ENCODE measurements around the gene LRMDA.

DNA sequence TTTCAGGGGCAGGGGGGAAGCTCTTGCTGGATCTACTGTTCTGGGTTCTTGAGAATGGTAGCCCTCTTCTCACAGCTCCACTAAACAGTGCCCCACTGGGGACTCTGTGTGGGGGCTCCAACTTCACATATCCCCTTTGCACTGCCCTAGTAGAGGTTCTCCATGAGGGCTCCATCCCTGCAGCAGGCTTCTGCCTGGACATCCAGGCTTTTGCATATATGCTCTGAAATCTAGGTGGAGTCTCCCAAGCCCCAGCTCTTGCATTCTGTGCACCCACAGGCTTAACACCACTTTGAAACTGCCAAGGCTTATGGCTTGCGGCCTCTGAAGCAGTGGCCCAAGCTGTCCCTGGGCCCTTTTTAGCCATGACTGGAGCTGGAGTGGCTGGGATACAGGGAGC lies 150.7 kb downstream of the LRMDA start:
- TF ChIP-seq, protein P1, sequence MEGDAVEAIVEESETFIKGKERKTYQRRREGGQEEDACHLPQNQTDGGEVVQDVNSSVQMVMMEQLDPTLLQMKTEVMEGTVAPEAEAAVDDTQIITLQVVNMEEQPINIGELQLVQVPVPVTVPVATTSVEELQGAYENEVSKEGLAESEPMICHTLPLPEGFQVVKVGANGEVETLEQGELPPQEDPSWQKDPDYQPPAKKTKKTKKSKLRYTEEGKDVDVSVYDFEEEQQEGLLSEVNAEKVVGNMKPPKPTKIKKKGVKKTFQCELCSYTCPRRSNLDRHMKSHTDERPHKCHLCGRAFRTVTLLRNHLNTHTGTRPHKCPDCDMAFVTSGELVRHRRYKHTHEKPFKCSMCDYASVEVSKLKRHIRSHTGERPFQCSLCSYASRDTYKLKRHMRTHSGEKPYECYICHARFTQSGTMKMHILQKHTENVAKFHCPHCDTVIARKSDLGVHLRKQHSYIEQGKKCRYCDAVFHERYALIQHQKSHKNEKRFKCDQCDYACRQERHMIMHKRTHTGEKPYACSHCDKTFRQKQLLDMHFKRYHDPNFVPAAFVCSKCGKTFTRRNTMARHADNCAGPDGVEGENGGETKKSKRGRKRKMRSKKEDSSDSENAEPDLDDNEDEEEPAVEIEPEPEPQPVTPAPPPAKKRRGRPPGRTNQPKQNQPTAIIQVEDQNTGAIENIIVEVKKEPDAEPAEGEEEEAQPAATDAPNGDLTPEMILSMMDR (conservative IDR thresholded peaks at IDR 0.05; ENCODE audit: low read length), result no peak
- TF ChIP-seq EZH2phosphoT487 (IDR thresholded peaks at IDR 0.05; ENCODE audit: borderline replicate concordance), result no peak

Measured in Loucy (cell line).